ENCODE data around the gene LRP8. TPM values are rescaled to one million over a fixed set of nuclear protein-coding genes. Genes with fewer than 3 reads are reported as not detected.

The LRP8 gene
- 43.5 and 59.7 TPM in 2 replicates for total RNA-seq

DNA sequence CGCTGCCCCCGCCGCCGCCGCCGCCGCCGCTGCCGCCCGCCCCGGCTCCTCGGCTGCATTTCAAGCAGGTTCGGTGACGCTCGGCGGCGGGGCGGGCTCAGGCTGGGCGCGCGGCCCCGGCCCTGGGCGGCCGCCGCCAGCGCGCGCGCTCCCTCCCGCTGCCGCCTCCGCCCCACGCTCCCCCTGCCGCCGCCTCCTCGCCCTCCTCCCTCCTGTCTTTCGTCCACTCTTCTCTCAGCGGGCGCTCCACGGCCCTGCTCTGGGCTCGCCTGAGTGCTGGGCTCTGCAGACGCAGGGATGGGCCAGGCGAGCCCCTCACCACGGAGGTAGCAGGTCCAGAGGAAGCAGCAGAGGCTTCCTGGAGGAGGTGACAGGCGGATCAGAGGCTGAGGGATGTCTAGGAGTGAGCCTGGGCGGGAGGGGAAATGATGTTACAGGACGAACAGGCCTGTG, at the start of gene LRP8:
LRP8 (minus strand) TSS at position 62 of the 453 bp plus-strand sequence. CDS start 158 bp downstream, outside the sequence.
- DNase-seq (ENCODE audit: low read depth, low spot score): no peak

GRCh38 chr1:53377438-53377841, 49.6 kb upstream of the LRP8 start:
- DNase-seq (ENCODE audit: low read depth, low spot score): no peak

- DNase-seq (ENCODE audit: low read depth, low spot score): no peak
Measured at GRCh38 chr1:53376742-53377437, 49.0 kb upstream of the LRP8 start.

DNA sequence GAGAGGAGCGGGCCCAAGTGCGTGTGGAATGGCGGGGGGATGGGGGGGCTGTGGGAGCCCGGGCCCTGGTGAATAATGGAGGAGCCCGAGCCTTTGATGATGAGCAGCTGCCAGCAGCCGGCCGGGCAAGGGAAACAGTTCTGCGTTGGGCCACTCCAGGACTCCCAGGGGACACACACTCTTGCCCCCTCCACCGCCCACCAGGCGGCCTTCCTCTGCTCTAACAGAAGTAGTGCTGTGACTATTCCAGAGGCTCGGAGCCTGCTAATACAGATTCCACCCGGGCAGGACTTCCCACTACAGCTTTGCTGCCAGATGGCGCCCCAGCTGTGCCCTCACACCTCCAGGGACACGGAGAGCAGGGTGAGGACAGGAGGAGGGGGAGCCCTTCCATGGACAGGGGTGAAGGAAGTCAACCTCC, 48.2 kb upstream of the LRP8 start:
- no peak for DNase-seq (ENCODE audit: low read depth, low spot score)

- no peak for DNase-seq (ENCODE audit: low read depth, low spot score)
Measured at GRCh38 chr1:53375440-53375839, 47.6 kb upstream of the LRP8 start.

- DNase-seq (ENCODE audit: low read depth, low spot score): no peak
Measured at GRCh38 chr1:53373246-53373645, 45.4 kb upstream of the LRP8 start.

DNA sequence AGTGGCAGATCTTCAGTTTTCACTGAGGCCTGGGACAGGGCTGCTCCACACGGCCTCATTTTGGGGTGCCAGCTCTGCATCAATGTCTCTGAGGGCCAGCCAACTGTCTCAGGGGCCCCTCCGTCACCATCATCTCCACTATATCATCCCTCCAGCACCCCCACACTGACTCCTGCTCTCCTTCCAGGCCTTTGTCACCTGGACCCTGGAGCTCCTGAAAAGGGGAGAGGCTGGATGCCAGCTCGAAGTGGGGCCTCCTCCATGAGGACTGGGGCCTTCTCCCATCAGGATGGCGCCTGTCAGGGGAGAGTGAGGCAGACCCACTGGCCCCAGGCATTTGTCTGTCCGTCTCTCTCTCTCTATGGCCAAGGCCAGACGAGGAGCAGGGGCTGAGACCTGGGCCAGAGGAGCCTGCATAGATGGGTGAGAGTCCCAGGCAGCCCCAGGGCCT, 44.7 kb upstream of the LRP8 start:
- DNase-seq (ENCODE audit: low read depth, low spot score): no peak

DNA sequence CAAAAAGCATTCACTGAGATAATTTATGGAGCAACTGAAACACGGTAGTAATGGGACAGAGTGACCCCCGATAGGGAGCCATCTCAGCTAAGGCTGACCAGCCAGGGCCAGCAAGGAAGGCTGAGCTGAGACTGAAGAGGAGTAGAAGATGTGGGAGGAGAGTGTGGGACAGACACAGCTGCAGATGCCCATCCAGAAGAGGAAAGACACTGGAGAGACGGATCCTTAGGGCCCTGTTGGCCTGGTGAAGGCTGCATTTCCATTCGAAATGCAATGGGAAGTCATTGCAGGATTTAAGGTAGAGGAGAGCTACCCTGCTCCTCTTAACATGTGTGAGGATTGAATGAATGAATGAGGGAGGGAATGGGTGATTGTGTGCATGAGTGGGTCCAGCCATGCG, 44.0 kb upstream of the LRP8 start:
- DNase-seq (ENCODE audit: low read depth, low spot score): no peak

GRCh38 chr1:53371121-53371666, 43.3 kb upstream of the LRP8 start:
- no peak for DNase-seq (ENCODE audit: low read depth, low spot score)

DNA sequence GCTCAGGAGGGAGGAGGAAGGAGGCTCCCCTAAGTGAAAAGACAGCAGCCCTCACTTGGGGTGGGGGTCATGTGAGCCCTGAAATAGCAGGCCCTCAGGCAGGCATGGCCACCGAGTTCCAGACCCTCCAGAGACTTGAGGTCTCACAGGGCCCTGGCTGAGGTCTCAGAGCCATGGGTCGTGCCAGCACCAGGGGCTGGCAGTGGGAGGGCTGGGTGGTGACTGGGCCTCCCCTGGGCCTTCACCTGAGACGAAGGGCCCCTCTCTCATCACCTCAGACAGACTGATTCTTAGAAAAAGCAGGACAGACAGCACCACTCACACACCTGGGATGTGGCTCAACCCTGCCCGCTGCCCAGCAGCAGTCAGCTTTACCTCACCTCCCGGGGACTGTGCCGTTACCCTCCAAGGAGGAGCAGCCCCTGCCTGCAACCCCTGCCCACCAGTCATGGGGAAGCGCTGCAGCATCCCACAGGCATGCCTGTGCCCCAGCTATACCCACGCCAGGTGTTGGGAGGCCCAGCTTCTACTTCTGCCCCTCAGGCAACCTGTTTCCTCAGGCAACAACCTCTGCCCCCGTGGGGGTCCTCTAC, 42.6 kb upstream of the LRP8 start:
- DNase-seq (ENCODE audit: low read depth, low spot score): no peak

DNA sequence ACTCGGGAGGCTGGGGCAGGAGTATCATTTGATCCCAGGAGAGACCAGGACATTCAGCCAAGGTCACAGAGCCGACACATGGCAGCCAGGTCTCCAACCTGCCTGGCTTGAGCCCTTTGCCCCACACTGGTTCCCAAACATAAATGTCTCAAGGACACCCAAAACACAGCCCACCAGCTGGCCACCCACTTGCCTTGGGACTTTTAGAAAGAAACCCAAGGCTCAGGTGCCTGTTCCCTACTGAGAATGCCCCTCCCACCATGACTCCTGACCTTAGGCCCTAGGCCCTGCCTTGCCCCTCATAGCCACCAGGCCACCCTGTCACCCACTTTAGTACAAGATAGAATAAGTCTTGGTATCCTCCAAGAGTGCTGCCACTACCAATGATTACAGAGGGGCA, 41.9 kb upstream of the LRP8 start:
- DNase-seq (ENCODE audit: low read depth, low spot score): no peak

DNA sequence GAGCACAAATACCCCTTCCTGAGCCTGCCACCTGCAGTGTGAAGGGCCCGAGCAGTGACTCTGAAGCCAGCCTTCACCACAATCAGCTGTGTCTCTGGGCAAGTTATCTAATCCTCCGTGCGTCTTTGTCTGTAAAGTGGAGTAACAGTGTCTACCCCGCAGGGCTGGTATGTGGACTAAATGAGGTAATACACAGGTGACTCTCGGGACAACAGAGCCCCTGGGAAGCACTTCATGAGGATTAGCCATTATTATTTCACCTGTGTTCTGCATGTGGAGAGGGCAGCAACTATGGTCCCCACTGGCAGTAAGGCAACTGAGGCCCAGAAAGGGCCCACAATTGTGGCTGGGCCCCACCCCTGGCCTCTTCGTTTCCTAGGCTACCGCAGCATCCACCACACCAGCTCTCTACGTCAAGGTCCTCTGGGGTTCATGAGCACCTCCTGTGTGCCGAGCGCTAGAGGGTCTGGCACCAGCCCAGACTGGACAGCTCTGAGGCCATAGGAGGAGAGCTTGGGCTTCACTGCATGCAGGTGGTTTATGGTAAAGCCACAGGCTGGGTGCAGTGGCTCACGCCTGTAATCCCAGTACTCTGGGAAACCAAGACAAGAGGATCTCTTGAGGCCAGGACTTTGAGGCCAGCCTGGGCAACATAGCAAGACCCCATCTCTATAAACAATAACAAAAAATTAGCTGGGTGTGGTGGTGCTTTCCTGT, 41.3 kb upstream of the LRP8 start:
- DNase-seq (ENCODE audit: low read depth, low spot score): no peak

GRCh38 chr1:53368314-53369033, 40.6 kb upstream of the LRP8 start:
- no peak for DNase-seq (ENCODE audit: low read depth, low spot score)

DNA sequence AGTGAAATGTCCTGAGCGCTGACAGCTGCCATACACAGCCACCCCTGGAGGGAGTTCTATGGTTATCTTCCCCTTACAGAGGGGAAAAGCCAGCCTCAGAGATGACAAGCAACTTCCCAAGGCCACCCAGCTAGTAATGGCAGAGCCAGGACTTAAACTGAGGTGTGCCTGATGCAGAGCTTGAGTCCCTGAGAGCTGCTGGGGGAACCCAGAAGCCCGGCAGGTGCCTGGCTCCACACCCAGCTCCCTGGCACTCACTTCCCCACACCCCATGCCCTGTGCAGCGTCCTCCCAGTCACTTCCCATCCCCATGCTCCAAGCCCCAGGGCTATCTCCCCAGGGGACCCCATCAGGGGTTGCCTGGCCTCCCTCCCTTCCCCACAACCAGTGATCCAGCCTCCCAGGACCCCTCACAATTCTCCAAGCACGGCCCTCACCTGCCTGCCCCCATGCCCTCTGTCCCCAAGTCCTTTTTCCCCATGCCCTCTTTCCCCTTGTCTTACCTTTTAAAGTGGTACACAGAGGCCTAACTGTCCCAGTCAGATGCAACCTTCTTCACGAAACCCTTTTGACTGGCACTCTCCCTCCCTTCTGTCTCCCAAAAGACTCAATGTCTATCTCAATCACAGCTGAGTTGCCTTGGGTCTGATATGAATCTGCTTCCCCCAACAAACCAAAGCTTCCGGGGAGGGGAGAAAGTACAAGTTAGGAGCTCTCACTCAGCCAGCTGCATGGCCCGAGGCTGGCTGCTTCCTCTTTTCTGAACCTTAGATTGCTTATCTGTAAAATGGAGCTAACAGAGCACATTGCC, 39.8 kb upstream of the LRP8 start:
- no peak for DNase-seq (ENCODE audit: low read depth, low spot score)

- no peak for DNase-seq (ENCODE audit: low read depth, low spot score)
Measured at GRCh38 chr1:53366901-53367502, 39.1 kb upstream of the LRP8 start.

DNA sequence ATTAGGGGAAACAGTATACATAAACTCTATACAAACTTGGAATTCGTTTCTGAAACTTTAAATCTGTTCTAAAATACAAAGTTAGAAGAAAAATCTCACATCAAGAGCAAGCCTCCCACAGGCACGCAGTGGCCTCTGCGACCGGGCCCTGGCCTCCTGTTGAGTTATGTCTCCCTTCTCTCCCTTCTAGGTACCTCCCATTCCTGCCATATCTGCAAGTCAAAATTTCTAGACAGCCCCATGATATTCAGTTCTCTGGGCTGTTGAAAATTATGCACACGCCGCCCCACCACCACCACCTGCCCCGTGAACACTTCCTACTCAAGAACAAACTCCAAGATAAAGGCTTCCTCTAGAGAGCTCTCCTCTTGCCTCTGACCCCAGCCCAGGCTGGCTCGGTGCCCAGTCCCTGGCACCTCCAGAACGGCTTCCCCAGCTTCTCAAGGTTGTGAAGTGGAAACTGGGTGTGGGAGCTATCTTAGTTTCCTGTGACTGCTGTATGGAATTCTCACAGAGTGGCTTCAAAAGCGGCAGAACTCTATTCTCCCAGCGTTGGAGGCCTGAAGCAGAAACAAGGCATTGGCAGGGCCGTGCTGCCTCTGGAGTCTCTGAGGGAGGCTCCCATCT, 37.7 kb upstream of the LRP8 start:
- DNase-seq (ENCODE audit: low read depth, low spot score): no peak

DNA sequence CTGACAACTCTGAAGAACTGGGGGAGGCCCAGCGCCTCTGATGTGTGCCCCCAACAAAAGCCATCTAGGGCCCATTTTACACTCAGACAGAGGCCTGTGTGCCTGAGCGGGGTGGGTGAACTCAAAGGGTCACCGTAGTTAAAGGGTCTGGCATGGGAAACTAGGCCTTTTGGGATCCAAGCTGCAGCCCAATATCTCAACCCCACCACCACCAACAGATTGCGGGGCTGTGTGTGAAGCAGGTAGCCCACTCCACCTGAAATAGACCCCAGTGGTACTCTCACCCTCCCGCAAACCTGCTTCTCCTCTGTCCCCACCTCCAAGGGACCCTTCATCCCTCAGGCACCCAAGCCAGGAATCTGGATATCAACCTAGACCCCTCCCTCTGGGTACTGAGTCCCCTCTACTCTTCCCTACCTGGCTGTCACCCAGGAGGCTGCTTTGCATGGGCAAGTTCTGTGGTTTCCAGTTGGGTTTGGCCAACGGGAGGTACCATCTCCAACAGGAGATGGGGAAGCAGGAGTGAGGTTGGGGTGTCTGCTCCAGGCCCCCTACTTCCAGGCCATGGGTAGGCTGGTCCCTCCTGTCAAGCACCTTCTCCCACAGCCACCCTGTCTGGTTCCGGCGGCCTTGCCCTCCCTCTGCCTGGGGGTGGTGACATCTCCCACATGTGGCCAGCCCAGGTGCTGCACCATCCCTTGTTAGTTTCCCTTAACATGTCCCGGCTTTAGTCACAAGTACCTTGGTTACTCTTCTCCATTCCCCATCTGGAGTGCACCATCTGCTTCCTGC, 35.2 kb upstream of the LRP8 start:
- DNase-seq (ENCODE audit: low read depth, low spot score): no peak

DNA sequence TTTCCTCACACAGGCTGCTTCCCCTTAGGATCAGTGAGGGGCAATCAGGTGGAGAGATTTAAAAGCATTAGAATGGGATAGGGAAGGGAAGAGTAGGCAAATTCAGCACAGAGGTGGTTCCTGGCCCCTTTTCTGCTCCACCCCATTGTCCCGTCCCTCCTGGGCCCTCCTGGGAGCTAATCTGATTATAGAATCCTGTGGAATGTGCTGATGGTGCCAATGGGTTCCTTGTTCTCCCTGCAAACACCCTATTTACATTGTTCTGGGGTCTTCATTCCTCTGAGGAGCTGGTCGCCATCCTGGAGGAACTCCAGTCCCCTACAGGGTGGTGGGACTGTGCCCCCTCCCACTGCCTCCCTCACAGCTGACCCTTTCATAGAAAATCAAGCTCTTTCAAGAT, 34.4 kb upstream of the LRP8 start:
- no peak for DNase-seq (ENCODE audit: low read depth, low spot score)

DNA sequence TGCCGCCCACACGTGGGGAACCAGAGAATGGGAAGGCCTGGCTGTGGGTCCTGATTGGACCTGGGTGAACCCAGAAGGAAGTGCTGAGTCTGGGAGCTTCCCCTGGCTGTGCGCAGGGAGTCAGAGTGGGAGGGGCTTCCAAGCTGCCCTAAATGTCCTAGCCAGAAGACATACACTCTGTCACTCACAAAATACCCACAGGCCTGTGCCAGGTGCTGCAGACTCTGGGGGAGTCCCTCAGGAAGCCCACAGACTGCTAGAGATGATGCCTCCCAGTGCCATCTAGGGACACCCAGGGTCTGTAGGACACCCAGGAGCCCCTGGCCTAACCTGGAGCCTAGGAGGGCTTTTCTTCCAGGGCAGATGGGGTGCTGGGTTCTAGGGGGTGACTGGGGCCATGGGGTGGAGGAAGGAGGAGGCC, 33.7 kb upstream of the LRP8 start:
- no peak for DNase-seq (ENCODE audit: low read depth, low spot score)
